ENCODE results near the gene SERPINH1.

- TF ChIP-seq CTCF (IDR thresholded peaks at IDR 0.05) (no peak), POLR2A (IDR thresholded peaks at IDR 0.05) (no peak), POLR2AphosphoS5 (IDR thresholded peaks at IDR 0.05) (no peak)
Measured at GRCh38 chr11:75553889-75554257, 8.2 kb upstream of the SERPINH1 start.

All from stomach (tissue), 4 donors.